Transverse colon (tissue), 4 donors: ENCODE results near the gene CSTB. TPM values are rescaled to one million over a fixed set of nuclear protein-coding genes. Genes with fewer than 3 reads are reported as not detected.
A peak's percentile ranks its signal among the peaks of the same experiment; 100 is the strongest.

ENCODE experiments used
- DNase-seq: peaks from one replicate; pipeline ENCODE4 v3.0.0-alpha.2; 2019
- H3K27ac ChIP-seq, 4 donors: fragments of 200-600 bp; sonication (generic); 2 replicates each; pipeline ENCODE4 v1.5.1; 2016 to 2018; ENCODE audit warnings: inconsistent platforms in 4 of 4
- H3K27me3 ChIP-seq: fragments of 200-600 bp; sonication (generic); 2 replicates; pipeline ENCODE4 v1.5.1; 2017; ENCODE audit warnings: inconsistent platforms
- H3K36me3 ChIP-seq, 4 donors: fragments of 200-600 bp; sonication (generic); 2 replicates each; pipeline ENCODE4 v1.5.1; 2017 to 2019; ENCODE audit warnings: inconsistent platforms in 4 of 4
- H3K4me1 ChIP-seq, 4 donors: fragments of 200-600 bp; sonication (generic); 2 replicates each; pipeline ENCODE4 v1.5.1; 2017 to 2020; ENCODE audit warnings: inconsistent platforms in 4 of 4
- H3K4me3 ChIP-seq, 4 donors: fragments of 200-600 bp; sonication (generic); 1 replicate in 1 of 4; 2 replicates in 3 of 4; pipeline versions ENCODE4 v1.5.1 to v1.6.1; 2017 to 2019; ENCODE audit warnings: inconsistent platforms in 4 of 4
- H3K9me3 ChIP-seq, 2 donors: fragments of 200-600 bp; sonication (generic); 2 replicates each; pipeline ENCODE4 v1.5.1; 2017 to 2019; ENCODE audit warnings: inconsistent platforms in 2 of 2
- EP300 ChIP-seq: sonication (generic); formaldehyde crosslinking; IDR thresholded peaks from one replicate; pipeline ENCODE4 v1.6.1; 2017; ENCODE audit warnings: antibody characterized with exemption, low read depth
- POLR2A ChIP-seq: fragments of 450-650 bp; IDR thresholded peaks from one replicate; pipeline ENCODE4 v1.6.1; 2016; ENCODE audit warnings: antibody characterized with exemption, mild to moderate bottlenecking, moderate library complexity
- POLR2AphosphoS5 ChIP-seq, 3 donors: sonication (generic); formaldehyde crosslinking; IDR thresholded peaks; one replicate each; pipeline ENCODE4 v1.6.1; 2016; ENCODE audit warnings: antibody characterized with exemption in 3 of 3
- WGBS, 2 donors: methylation state at CpG; one replicate each; pipeline ENCODE4 v1.1.5; 2018; ENCODE audit warnings: low coverage in 1 of 2; 5-methylcytosine and 5-hydroxymethylcytosine counted together
- in situ Hi-C, 4 donors: fragments of 200-750 bp; cut with MboI; loops; one replicate each; pipeline versions ENCODE4 v1.15.0 to v1.15.1; 2017; ENCODE audit warnings: low sequenced_read_pairs in 3 of 4, low pct_ligation_motif_present in 1 of 4, low pct_unique_long_range_greater_than_20kb in 1 of 4
- intact Hi-C: fragments of 100-400 bp; cut with DNase I; formaldehyde crosslinking; loops from one replicate; pipeline ENCODE4 v1.15.1; 2023; ENCODE audit warnings: low total_unique reads
- total RNA-seq, 4 donors: library from RNA; depleted of rRNA; stranded (reverse); fragments of >200 nt; gene quantifications; one replicate each; pipeline ENCODE4 v1.1.0, GENCODE V29; 2016
- TF ChIP-seq, protein P1 (sequence below), 5 experiments: fragments of 200-600 bp in 3 of 5; fragments of 450-650 bp in 2 of 5; sonication (generic) in 3 of 5; IDR thresholded peaks; 1 replicate in 2 of 5; 2 replicates in 3 of 5; pipeline ENCODE4 v1.5.1; 2016 to 2017; ENCODE audit warnings: antibody characterized with exemption in 5 of 5, inconsistent platforms in 3 of 5, mild to moderate bottlenecking in 2 of 5, moderate library complexity in 1 of 5

Gene CSTB
- total RNA-seq, 4 donors from 2014 or later: 16.1 to 61.7 (median 19.6) TPM

DNA sequence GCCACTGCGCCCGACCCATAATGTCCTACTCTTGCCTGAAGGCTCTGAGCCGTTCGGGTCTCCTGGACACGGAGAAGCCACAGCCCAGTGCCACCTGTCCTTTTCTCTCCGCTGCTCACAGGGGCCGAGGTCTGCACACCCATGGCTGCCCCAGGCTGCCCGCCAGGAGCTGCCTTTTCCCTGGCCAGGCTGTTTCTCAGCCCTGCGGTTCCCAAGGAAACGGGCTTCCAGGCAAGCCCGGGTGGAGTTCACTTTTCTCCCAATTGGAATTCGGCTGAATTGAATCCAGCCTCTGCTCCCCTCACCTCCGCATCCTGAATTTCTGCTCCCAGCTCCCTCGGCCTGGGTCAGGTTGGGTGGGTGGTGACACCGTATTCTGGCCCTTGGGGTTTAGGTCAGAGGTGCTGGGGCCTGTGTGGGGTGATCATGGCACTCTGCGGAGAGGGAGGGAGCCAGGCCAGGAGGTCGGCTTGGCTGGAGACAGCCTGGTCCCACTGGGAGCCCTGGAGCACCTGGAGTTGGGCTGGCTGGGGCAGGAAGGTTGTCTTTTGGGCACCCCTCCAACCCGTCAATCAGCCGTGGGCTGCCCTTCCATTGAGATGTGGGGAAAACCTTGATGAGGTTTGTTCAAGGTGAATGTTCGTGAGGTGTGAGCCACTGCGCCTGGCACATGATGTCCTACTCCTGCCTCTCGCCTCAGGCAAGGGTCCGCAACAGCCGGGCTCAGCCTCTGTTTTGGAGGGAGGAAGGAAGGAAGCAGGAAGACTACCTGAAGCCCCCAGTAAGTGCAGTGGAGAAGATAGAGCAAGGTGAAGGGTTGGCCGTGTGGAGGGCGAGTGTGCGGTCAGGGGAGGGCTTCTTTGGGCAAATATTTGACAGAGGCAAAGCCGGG, 38.4 kb upstream of the CSTB start:
- Histone ChIP-seq H3K36me3 (no peaks in the 10 kb centered on the region), H3K27me3 (no peaks in the 10 kb centered on the region), H3K4me3 (no peak overlapping the region), H3K27ac (peak overlapping the region in 1 of 4 donors; percentile 59), H3K9me3 (no peaks in the 10 kb centered on the region), H3K4me1 (peaks cover 7 to 37% (median 27%) of the 10 kb centered on the region in 4 donors)
- TF ChIP-seq, protein P1, sequence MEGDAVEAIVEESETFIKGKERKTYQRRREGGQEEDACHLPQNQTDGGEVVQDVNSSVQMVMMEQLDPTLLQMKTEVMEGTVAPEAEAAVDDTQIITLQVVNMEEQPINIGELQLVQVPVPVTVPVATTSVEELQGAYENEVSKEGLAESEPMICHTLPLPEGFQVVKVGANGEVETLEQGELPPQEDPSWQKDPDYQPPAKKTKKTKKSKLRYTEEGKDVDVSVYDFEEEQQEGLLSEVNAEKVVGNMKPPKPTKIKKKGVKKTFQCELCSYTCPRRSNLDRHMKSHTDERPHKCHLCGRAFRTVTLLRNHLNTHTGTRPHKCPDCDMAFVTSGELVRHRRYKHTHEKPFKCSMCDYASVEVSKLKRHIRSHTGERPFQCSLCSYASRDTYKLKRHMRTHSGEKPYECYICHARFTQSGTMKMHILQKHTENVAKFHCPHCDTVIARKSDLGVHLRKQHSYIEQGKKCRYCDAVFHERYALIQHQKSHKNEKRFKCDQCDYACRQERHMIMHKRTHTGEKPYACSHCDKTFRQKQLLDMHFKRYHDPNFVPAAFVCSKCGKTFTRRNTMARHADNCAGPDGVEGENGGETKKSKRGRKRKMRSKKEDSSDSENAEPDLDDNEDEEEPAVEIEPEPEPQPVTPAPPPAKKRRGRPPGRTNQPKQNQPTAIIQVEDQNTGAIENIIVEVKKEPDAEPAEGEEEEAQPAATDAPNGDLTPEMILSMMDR (IDR thresholded peaks at IDR 0.05): no peak
- TF ChIP-seq EP300 (no peak), POLR2A (no peak), POLR2AphosphoS5 (IDR thresholded peaks at IDR 0.05) (no peak)
- intact Hi-C loops: no loop called here
- in situ Hi-C loops: loop anchor here in 2 of 4 donors (25.0 kb wide), 2 partner anchors 123 to 173 kb away; no protein-coding TSS in a partner anchor
- WGBS, 2 donors: 67 to 69% methylated on average over 4 to 28 of the region's 28 CpGs
- no peak for DNase-seq

GRCh38 chr21:43813656-43813980, 37.5 kb upstream of the CSTB start:
- H3K27me3 ChIP-seq: no peaks in the 10 kb centered on the region
- 67 to 87% methylated on average over 2 to 4 of the region's 5 CpGs for WGBS, 2 donors
- H3K36me3 ChIP-seq: no peaks in the 10 kb centered on the region
- no peak for TF ChIP-seq POLR2A
- TF ChIP-seq, protein P1 (IDR thresholded peaks at IDR 0.05): no peak
- TF ChIP-seq POLR2AphosphoS5 (IDR thresholded peaks at IDR 0.05): no peak
- no peak for TF ChIP-seq EP300
- no peak overlapping the region for H3K27ac ChIP-seq
- intact Hi-C loops (no loop called here), in situ Hi-C loops (loop anchor here in 2 of 4 donors (25.0 kb wide), 2 partner anchors 124 to 174 kb away; no protein-coding TSS in a partner anchor)
- H3K9me3 ChIP-seq: no peaks in the 10 kb centered on the region
- no peak for DNase-seq
- H3K4me1 ChIP-seq: peaks cover 7 to 37% (median 27%) of the 10 kb centered on the region in 4 donors
- no peak overlapping the region for H3K4me3 ChIP-seq

- Histone ChIP-seq H3K4me1 (peaks cover 7 to 37% (median 27%) of the 10 kb centered on the region in 4 donors), H3K4me3 (no peak overlapping the region), H3K36me3 (no peaks in the 10 kb centered on the region), H3K9me3 (no peaks in the 10 kb centered on the region), H3K27ac (peak overlapping the region in 1 of 4 donors; percentile 54), H3K27me3 (no peaks in the 10 kb centered on the region)
- TF ChIP-seq POLR2A: no peak
- TF ChIP-seq POLR2AphosphoS5 (IDR thresholded peaks at IDR 0.05): no peak
- TF ChIP-seq, protein P1 (IDR thresholded peaks at IDR 0.05): no peak
- no peak for TF ChIP-seq EP300
- 84% methylated on average over 18 of the region's 19 CpGs; no CpG with 5 or more reads in 1 of the 2 donors for WGBS, 2 donors
- no peak for DNase-seq
- in situ Hi-C loops (loop anchor here in 2 of 4 donors (25.0 kb wide), 2 partner anchors 124 to 174 kb away; no protein-coding TSS in a partner anchor), intact Hi-C loops (no loop called here)
Measured at GRCh38 chr21:43812957-43813655, 37.0 kb upstream of the CSTB start.
